H9 (cell line): Measurements from ENCODE around the gene NDUFV2. TPM values are rescaled to one million over a fixed set of nuclear protein-coding genes. Genes with fewer than 3 reads are reported as not detected.

Source experiments
- DNase-seq: peaks from one replicate; pipeline ENCODE4 v3.0.0-alpha.2; 2017
- H2AFZ ChIP-seq: one replicate; pipeline ENCODE4 v1.6.1; 2013; ENCODE audit warnings: mild to moderate bottlenecking, low read length, control low read depth, moderate library complexity
- H2AK5ac ChIP-seq: 2 replicates; pipeline ENCODE4 v1.6.1; 2013; ENCODE audit warnings: low read length, control low read depth, mixed read lengths; ENCODE audit not compliant: insufficient read length
- H2BK120ac ChIP-seq: one replicate; pipeline ENCODE4 v1.6.1; 2013; ENCODE audit warnings: low read depth, mild to moderate bottlenecking, low read length, control low read depth, inconsistent platforms; ENCODE audit not compliant: poor library complexity, severe bottlenecking
- H2BK12ac ChIP-seq: 2 replicates; pipeline ENCODE4 v1.6.1; 2013; ENCODE audit warnings: low read length, control low read depth, mixed read lengths, low read depth; ENCODE audit not compliant: insufficient read length
- H2BK15ac ChIP-seq: 2 replicates; pipeline ENCODE4 v1.6.1; 2013; ENCODE audit warnings: low read depth, low read length, control low read depth
- H2BK20ac ChIP-seq: one replicate; pipeline ENCODE4 v1.6.1; 2013; ENCODE audit warnings: low read depth, mild to moderate bottlenecking, low read length, control low read depth, inconsistent platforms; ENCODE audit not compliant: poor library complexity, severe bottlenecking
- H2BK5ac ChIP-seq: 2 replicates; pipeline ENCODE4 v1.6.1; 2013; ENCODE audit warnings: low read length, control low read depth, mixed read lengths; ENCODE audit not compliant: insufficient read length
- H3K14ac ChIP-seq: 2 replicates; pipeline ENCODE4 v1.6.1; 2013; ENCODE audit warnings: low read length, control low read depth; ENCODE audit not compliant: insufficient read depth
- H3K18ac ChIP-seq: 2 replicates; pipeline ENCODE4 v1.6.1; 2013; ENCODE audit warnings: low read depth, mild to moderate bottlenecking, mixed read lengths, low read length, control low read depth; ENCODE audit not compliant: insufficient read length
- H3K23ac ChIP-seq: 2 replicates; pipeline ENCODE4 v1.6.1; 2013; ENCODE audit warnings: low read length, control low read depth, mixed read lengths, low read depth; ENCODE audit not compliant: insufficient read length
- H3K23me2 ChIP-seq: 2 replicates; pipeline ENCODE4 v1.6.1; 2013; ENCODE audit warnings: low read depth, mild to moderate bottlenecking, mixed read lengths, low read length, control low read depth; ENCODE audit not compliant: insufficient read length, poor library complexity, severe bottlenecking
- H3K27ac ChIP-seq: 2 replicates; pipeline ENCODE4 v1.5.1; 2013; ENCODE audit warnings: low read length, control low read depth, mixed read lengths, low read depth; ENCODE audit not compliant: insufficient read length
- H3K27me3 ChIP-seq: 2 replicates; pipeline ENCODE4 v1.6.1; 2013; ENCODE audit warnings: low read length, control low read depth, inconsistent platforms; ENCODE audit not compliant: insufficient read depth
- H3K4ac ChIP-seq: 2 replicates; pipeline ENCODE4 v1.6.1; 2013; ENCODE audit warnings: low read depth, mild to moderate bottlenecking, control low read depth, inconsistent platforms, low read length, moderate library complexity
- H3K4me1 ChIP-seq: 2 replicates; pipeline ENCODE4 v1.6.1; 2013; ENCODE audit warnings: low read length, control low read depth, inconsistent platforms; ENCODE audit not compliant: insufficient read depth
- H3K4me2 ChIP-seq: 2 replicates; pipeline ENCODE4 v1.6.1; 2013; ENCODE audit warnings: low read length, control low read depth, mixed read lengths; ENCODE audit not compliant: insufficient read length, insufficient read depth
- H3K56ac ChIP-seq: 2 replicates; pipeline ENCODE4 v1.6.1; 2013; ENCODE audit warnings: low read depth, mild to moderate bottlenecking, mixed read lengths, low read length, control low read depth; ENCODE audit not compliant: insufficient read length
- H3K79me1 ChIP-seq: 2 replicates; pipeline ENCODE4 v1.6.1; 2013; ENCODE audit warnings: low read depth, mild to moderate bottlenecking, moderate library complexity, low read length, control low read depth, inconsistent platforms; ENCODE audit not compliant: insufficient read depth, poor library complexity, severe bottlenecking
- H3K79me2 ChIP-seq: 2 replicates; pipeline ENCODE4 v1.6.1; 2013; ENCODE audit warnings: low read length, control low read depth, inconsistent platforms; ENCODE audit not compliant: insufficient read depth
- H3K9ac ChIP-seq: 2 replicates; pipeline ENCODE4 v1.6.1; 2013; ENCODE audit warnings: low read length, control low read depth, mixed read lengths; ENCODE audit not compliant: insufficient read length; ENCODE audit errors: extremely low read depth
- H3K9me3 ChIP-seq: one replicate; pipeline ENCODE4 v1.6.1; 2013; ENCODE audit warnings: low read depth, low read length, inconsistent platforms; ENCODE audit not compliant: control insufficient read depth
- H3T11ph ChIP-seq: one replicate; pipeline ENCODE4 v1.6.1; 2013; ENCODE audit warnings: mild to moderate bottlenecking, low read length, control low read depth, inconsistent platforms
- H4K20me1 ChIP-seq: one replicate; pipeline ENCODE4 v1.6.1; 2013; ENCODE audit not compliant: control insufficient read depth, insufficient read length, insufficient read depth
- H4K5ac ChIP-seq: 2 replicates; pipeline ENCODE4 v1.6.1; 2013; ENCODE audit warnings: low read depth, mild to moderate bottlenecking, mixed read lengths, low read length, control low read depth; ENCODE audit not compliant: insufficient read length
- H4K8ac ChIP-seq: replicated peaks from 2 replicates; pipeline ENCODE4 v1.6.1; 2013; ENCODE audit warnings: low read length, control low read depth, mixed read lengths, low read depth; ENCODE audit not compliant: insufficient read length
- H4K91ac ChIP-seq: 2 replicates; pipeline ENCODE4 v1.6.1; 2013; ENCODE audit warnings: low read depth, mild to moderate bottlenecking, moderate library complexity, mixed read lengths, low read length, control low read depth; ENCODE audit not compliant: insufficient read length
- H3K27ac Mint-ChIP-seq, 3 experiments: 2 replicates in 2 of 3; 3 replicates in 1 of 3; pipeline ENCODE4 v1.8.0; 2020 to 2021; ENCODE audit warnings: mixed read lengths in 3 of 3, mild to moderate bottlenecking in 1 of 3, moderate library complexity in 1 of 3
- H3K27me3 Mint-ChIP-seq: 2 replicates; pipeline ENCODE4 v1.8.0; 2021; ENCODE audit warnings: low read depth, mild to moderate bottlenecking, moderate library complexity, mixed read lengths
- H3K36me3 Mint-ChIP-seq, 3 experiments: 2 replicates in 2 of 3; 3 replicates in 1 of 3; pipeline ENCODE4 v1.8.0; 2020 to 2021; ENCODE audit warnings: low read depth in 3 of 3, mixed read lengths in 3 of 3; ENCODE audit not compliant: insufficient read depth in 1 of 3
- H3K4me1 Mint-ChIP-seq, 2 experiments: 2 replicates each; pipeline ENCODE4 v1.8.0; 2020; ENCODE audit warnings: mixed read lengths in 2 of 2
- H3K4me3 Mint-ChIP-seq, 2 experiments: 2 replicates in 1 of 2; 3 replicates in 1 of 2; pipeline ENCODE4 v1.8.0; 2020 to 2021; ENCODE audit warnings: mild to moderate bottlenecking in 2 of 2, mixed read lengths in 2 of 2, moderate library complexity in 1 of 2
- H3K9me3 Mint-ChIP-seq, 2 experiments: 2 replicates in 1 of 2; 3 replicates in 1 of 2; pipeline ENCODE4 v1.8.0; 2020; ENCODE audit warnings: mild to moderate bottlenecking in 2 of 2, mixed read lengths in 2 of 2, moderate library complexity in 1 of 2
- CTCF ChIP-seq: fragments of 200-600 bp; sonication (generic); conservative IDR thresholded peaks from 3 replicates; pipeline ENCODE4 v1.8.0; 2021; ENCODE audit warnings: antibody characterized with exemption, mild to moderate bottlenecking
- WGBS: extraction: QIAGEN DNeasy Blood & Tissue Kit; methylation state at CpG from one replicate; pipeline ENCODE4 v1.1.7; 2013; ENCODE audit warnings: missing lambda C conversion rate, low lambda C conversion rate, mixed read lengths; ENCODE audit not compliant: insufficient read length; ENCODE audit errors: extremely low coverage; 5-methylcytosine and 5-hydroxymethylcytosine counted together
- total RNA-seq: library from RNA; stranded (reverse); gene quantifications from 2 replicates; pipeline ENCODE4 v1.2.1, GENCODE V29; 2021

NDUFV2 gene
- total RNA-seq, 1 experiment from 2014 or later: 206 TPM

- no peak overlapping the region for H2BK15ac ChIP-seq
- DNase-seq: no peak
- H3K4ac ChIP-seq: no peak overlapping the region
- no peaks in the 10 kb centered on the region for H3K4me1 Mint-ChIP-seq
- no peaks in the 10 kb centered on the region for H3K27me3 ChIP-seq
- peaks cover 8 to 15% (median 9%) of the 10 kb centered on the region in 3 experiments; a peak in 6 of 7 replicates for H3K36me3 Mint-ChIP-seq
- TF ChIP-seq CTCF: no peak
- no peak overlapping the region for H3K56ac ChIP-seq
- H3K23me2 ChIP-seq: no peaks in the 10 kb centered on the region
- H3K18ac ChIP-seq: no peak overlapping the region
- no peak overlapping the region for H3K27ac ChIP-seq
- peaks cover 10% of the 10 kb centered on the region for H3K79me1 ChIP-seq
- no peak overlapping the region for H3K4me3 Mint-ChIP-seq
- H2BK12ac ChIP-seq: no peak overlapping the region
- H2AFZ ChIP-seq: no peak overlapping the region
- no peak overlapping the region for H4K8ac ChIP-seq
- no peaks in the 10 kb centered on the region for H3K9me3 ChIP-seq
- no peak overlapping the region for H3K14ac ChIP-seq
- H3K4me2 ChIP-seq: no peak overlapping the region
- H4K20me1 ChIP-seq: no peaks in the 10 kb centered on the region
- peaks cover 4% of the 10 kb centered on the region; the same call in 1 of the 2 replicates for H3K79me2 ChIP-seq
- H3K9me3 Mint-ChIP-seq: peaks cover 9 to 10% of the 10 kb centered on the region in 2 experiments
- no peak overlapping the region for H3K23ac ChIP-seq
- no peaks in the 10 kb centered on the region for H3K27me3 Mint-ChIP-seq
- no peaks in the 10 kb centered on the region for H3K4me1 ChIP-seq
- H3K27ac Mint-ChIP-seq: peak overlapping the region in 1 of 3 experiments; percentile 12; a peak in 1 of 7 replicates
- no peak overlapping the region for H2AK5ac ChIP-seq
- H3T11ph ChIP-seq: no peak overlapping the region
- no peak overlapping the region for H2BK120ac ChIP-seq
- no CpG with 5 or more reads among the region's 2 CpGs for WGBS
- no peak overlapping the region for H2BK5ac ChIP-seq
- no peak overlapping the region for H4K5ac ChIP-seq
- H4K91ac ChIP-seq: no peak overlapping the region
- H3K9ac ChIP-seq: no peak overlapping the region
- no peak overlapping the region for H2BK20ac ChIP-seq
Observed at GRCh38 chr18:9157806-9158205, 55.3 kb downstream of the NDUFV2 start.
